ENCODE measurements around the gene EEFSEC. TPM values are rescaled to one million over a fixed set of nuclear protein-coding genes. Genes with fewer than 3 reads are reported as not detected.

Gene EEFSEC
- total and polyA plus RNA-seq, 10 donors, result 8.5 to 19.2 (median 14.2) TPM

- H3K4me1 ChIP-seq, result no peaks in the 10 kb centered on the region
- H3K27ac ChIP-seq, result no peak overlapping the region
- H3K9me3 ChIP-seq, result peaks cover 4 to 31% (median 26%) of the 10 kb centered on the region in 8 donors
- H3K4me3 ChIP-seq, result no peak overlapping the region
- no peaks in the 10 kb centered on the region for H3K27me3 ChIP-seq (replicated peaks in 1 of 7)
- intact Hi-C loops (cut with DNase I; ENCODE audit: low total_unique reads), result no loop called here
- no peak for TF ChIP-seq POLR2AphosphoS5 (IDR thresholded peaks at IDR 0.05)
- TF ChIP-seq CTCF (IDR thresholded peaks at IDR 0.05 in 8 of 11, conservative IDR thresholded peaks at IDR 0.05 in 3 of 11), result no peak
- TF ChIP-seq POLR2A (IDR thresholded peaks at IDR 0.05), result no peak
- peaks cover 0 to 75% (median 17%) of the 10 kb centered on the region in 6 donors for H3K36me3 ChIP-seq
- no peak for DNase-seq
- 95 to 100% (median 100%) methylated on average over 1 of the region's 1 CpG for WGBS, 5 donors
Measured at GRCh38 chr3:128260275-128260674, 107.0 kb downstream of the EEFSEC start.

GRCh38 chr3:128262457-128262856, 109.2 kb downstream of the EEFSEC start:
- intact Hi-C loops (cut with DNase I; ENCODE audit: low total_unique reads), result no loop called here
- WGBS, 5 donors, result 84 to 98% (median 97%) methylated on average over 3 of the region's 3 CpGs

GRCh38 chr3:128263118-128263517, 109.8 kb downstream of the EEFSEC start:
- WGBS, 5 donors, result 92 to 94% (median 94%) methylated on average over 8 of the region's 8 CpGs
- peaks cover 0 to 94% (median 25%) of the 10 kb centered on the region in 6 donors for H3K36me3 ChIP-seq
- no peaks in the 10 kb centered on the region for H3K27me3 ChIP-seq (replicated peaks in 1 of 7)
- intact Hi-C loops (cut with DNase I; ENCODE audit: low total_unique reads), result no loop called here
- no peak overlapping the region for H3K4me3 ChIP-seq
- H3K4me1 ChIP-seq, result no peaks in the 10 kb centered on the region
- H3K9me3 ChIP-seq, result peaks cover 4 to 30% (median 26%) of the 10 kb centered on the region in 8 donors
- DNase-seq, result no peak
- TF ChIP-seq CTCF (IDR thresholded peaks at IDR 0.05 in 8 of 11, conservative IDR thresholded peaks at IDR 0.05 in 3 of 11), result no peak
- no peak for TF ChIP-seq POLR2AphosphoS5 (IDR thresholded peaks at IDR 0.05)
- TF ChIP-seq POLR2A (IDR thresholded peaks at IDR 0.05), result no peak
- no peak overlapping the region for H3K27ac ChIP-seq

More at GRCh38 chr3:128262457-128262856, 109.2 kb downstream of the EEFSEC start:
- no peak overlapping the region for H3K27ac ChIP-seq
- H3K27me3 ChIP-seq (replicated peaks in 1 of 7), result no peaks in the 10 kb centered on the region
- H3K36me3 ChIP-seq, result peaks cover 0 to 91% (median 23%) of the 10 kb centered on the region in 6 donors
- no peak overlapping the region for H3K4me3 ChIP-seq
- H3K9me3 ChIP-seq, result peaks cover 4 to 31% (median 26%) of the 10 kb centered on the region in 8 donors
- DNase-seq, result no peak
- H3K4me1 ChIP-seq, result no peaks in the 10 kb centered on the region
- no peak for TF ChIP-seq CTCF (IDR thresholded peaks at IDR 0.05 in 8 of 11, conservative IDR thresholded peaks at IDR 0.05 in 3 of 11)
- TF ChIP-seq POLR2A (IDR thresholded peaks at IDR 0.05), result no peak
- no peak for TF ChIP-seq POLR2AphosphoS5 (IDR thresholded peaks at IDR 0.05)

GRCh38 chr3:128263946-128264345, 110.7 kb downstream of the EEFSEC start:
- Histone ChIP-seq H3K9me3 (peaks cover 4 to 23% (median 19%) of the 10 kb centered on the region in 8 donors), H3K27me3 (replicated peaks in 1 of 7) (no peaks in the 10 kb centered on the region), H3K36me3 (peaks cover 0 to 95% (median 27%) of the 10 kb centered on the region in 6 donors), H3K4me1 (no peaks in the 10 kb centered on the region), H3K4me3 (no peak overlapping the region), H3K27ac (no peak overlapping the region)
- 93 to 96% (median 95%) methylated on average over 6 of the region's 6 CpGs for WGBS, 5 donors
- DNase-seq, result no peak
- TF ChIP-seq POLR2AphosphoS5 (IDR thresholded peaks at IDR 0.05), result no peak
- no peak for TF ChIP-seq CTCF (IDR thresholded peaks at IDR 0.05 in 8 of 11, conservative IDR thresholded peaks at IDR 0.05 in 3 of 11)
- no peak for TF ChIP-seq POLR2A (IDR thresholded peaks at IDR 0.05)
- intact Hi-C loops (cut with DNase I; ENCODE audit: low total_unique reads), result no loop called here
